Transverse colon (tissue), 4 donors: ENCODE measurements around the gene KLK8. TPM values are rescaled to one million over a fixed set of nuclear protein-coding genes. Genes with fewer than 3 reads are reported as not detected.

Source experiments
- DNase-seq: peaks from one replicate; pipeline ENCODE4 v3.0.0-alpha.2; 2019
- H3K27ac ChIP-seq, 4 donors: fragments of 200-600 bp; sonication (generic); 2 replicates each; pipeline ENCODE4 v1.5.1; 2016 to 2018; ENCODE audit warnings: inconsistent platforms in 4 of 4
- H3K27me3 ChIP-seq: fragments of 200-600 bp; sonication (generic); 2 replicates; pipeline ENCODE4 v1.5.1; 2017; ENCODE audit warnings: inconsistent platforms
- H3K36me3 ChIP-seq, 4 donors: fragments of 200-600 bp; sonication (generic); 2 replicates each; pipeline ENCODE4 v1.5.1; 2017 to 2019; ENCODE audit warnings: inconsistent platforms in 4 of 4
- H3K4me1 ChIP-seq, 4 donors: fragments of 200-600 bp; sonication (generic); 2 replicates each; pipeline ENCODE4 v1.5.1; 2017 to 2020; ENCODE audit warnings: inconsistent platforms in 4 of 4
- H3K4me3 ChIP-seq, 4 donors: fragments of 200-600 bp; sonication (generic); 1 replicate in 1 of 4; 2 replicates in 3 of 4; pipeline versions ENCODE4 v1.5.1 to v1.6.1; 2017 to 2019; ENCODE audit warnings: inconsistent platforms in 4 of 4
- H3K9me3 ChIP-seq, 2 donors: fragments of 200-600 bp; sonication (generic); 2 replicates each; pipeline ENCODE4 v1.5.1; 2017 to 2019; ENCODE audit warnings: inconsistent platforms in 2 of 2
- CTCF ChIP-seq, 5 experiments: fragments of 200-600 bp in 3 of 5; fragments of 450-650 bp in 2 of 5; sonication (generic) in 3 of 5; IDR thresholded peaks; 1 replicate in 2 of 5; 2 replicates in 3 of 5; pipeline ENCODE4 v1.5.1; 2016 to 2017; ENCODE audit warnings: antibody characterized with exemption in 5 of 5, inconsistent platforms in 3 of 5, mild to moderate bottlenecking in 2 of 5, moderate library complexity in 1 of 5
- EP300 ChIP-seq: sonication (generic); formaldehyde crosslinking; IDR thresholded peaks from one replicate; pipeline ENCODE4 v1.6.1; 2017; ENCODE audit warnings: antibody characterized with exemption, low read depth
- POLR2A ChIP-seq: fragments of 450-650 bp; IDR thresholded peaks from one replicate; pipeline ENCODE4 v1.6.1; 2016; ENCODE audit warnings: antibody characterized with exemption, mild to moderate bottlenecking, moderate library complexity
- POLR2AphosphoS5 ChIP-seq, 3 donors: sonication (generic); formaldehyde crosslinking; IDR thresholded peaks; one replicate each; pipeline ENCODE4 v1.6.1; 2016; ENCODE audit warnings: antibody characterized with exemption in 3 of 3
- WGBS, 2 donors: methylation state at CpG; one replicate each; pipeline ENCODE4 v1.1.5; 2018; ENCODE audit warnings: low coverage in 1 of 2; 5-methylcytosine and 5-hydroxymethylcytosine counted together
- in situ Hi-C, 4 donors: fragments of 200-750 bp; cut with MboI; loops; one replicate each; pipeline versions ENCODE4 v1.15.0 to v1.15.1; 2017; ENCODE audit warnings: low sequenced_read_pairs in 3 of 4, low pct_ligation_motif_present in 1 of 4, low pct_unique_long_range_greater_than_20kb in 1 of 4
- intact Hi-C: fragments of 100-400 bp; cut with DNase I; formaldehyde crosslinking; loops from one replicate; pipeline ENCODE4 v1.15.1; 2023; ENCODE audit warnings: low total_unique reads
- total RNA-seq, 4 donors: library from RNA; depleted of rRNA; stranded (reverse); fragments of >200 nt; gene quantifications; one replicate each; pipeline ENCODE4 v1.1.0, GENCODE V29; 2016

Gene KLK8
- total RNA-seq, 4 donors from 2014 or later: not detected

GRCh38 chr19:50963381-50963780 lies 38.0 kb downstream of the KLK8 start:
- H3K4me3 ChIP-seq: no peak overlapping the region
- DNase-seq: no peak
- H3K27me3 ChIP-seq: peaks cover 21% of the 10 kb centered on the region
- no peak overlapping the region for H3K27ac ChIP-seq
- 84% methylated on average over 5 of the region's 6 CpGs; no CpG with 5 or more reads in 1 of the 2 donors for WGBS, 2 donors
- intact Hi-C loops: no loop called here
- in situ Hi-C loops: no loop called here
- no peaks in the 10 kb centered on the region for H3K36me3 ChIP-seq
- H3K9me3 ChIP-seq: no peaks in the 10 kb centered on the region
- no peak for TF ChIP-seq CTCF (IDR thresholded peaks at IDR 0.05)
- TF ChIP-seq EP300: no peak
- no peak for TF ChIP-seq POLR2AphosphoS5 (IDR thresholded peaks at IDR 0.05)
- no peak for TF ChIP-seq POLR2A
- H3K4me1 ChIP-seq: no peaks in the 10 kb centered on the region

- WGBS, 2 donors: 76 to 100% methylated on average over 1 of the region's 1 CpG
- Histone ChIP-seq H3K4me1 (no peaks in the 10 kb centered on the region), H3K9me3 (no peaks in the 10 kb centered on the region), H3K4me3 (no peak overlapping the region), H3K36me3 (no peaks in the 10 kb centered on the region), H3K27ac (no peak overlapping the region), H3K27me3 (peaks cover 22% of the 10 kb centered on the region)
- in situ Hi-C loops: no loop called here
- DNase-seq: no peak
- intact Hi-C loops: no loop called here
- TF ChIP-seq POLR2AphosphoS5 (IDR thresholded peaks at IDR 0.05) (no peak), EP300 (no peak), CTCF (IDR thresholded peaks at IDR 0.05) (no peak), POLR2A (no peak)
Observed at GRCh38 chr19:50962245-50962644, 39.2 kb downstream of the KLK8 start.

GRCh38 chr19:50959731-50960500 lies 41.5 kb downstream of the KLK8 start:
- intact Hi-C loops: loop anchor here (5.0 kb wide), 1 partner anchor 1472 kb away; no protein-coding TSS in a partner anchor
- TF ChIP-seq EP300 (no peak), CTCF (IDR thresholded peaks at IDR 0.05) (no peak), POLR2AphosphoS5 (IDR thresholded peaks at IDR 0.05) (no peak), POLR2A (no peak)
- no peaks in the 10 kb centered on the region for H3K4me1 ChIP-seq
- no peaks in the 10 kb centered on the region for H3K9me3 ChIP-seq
- no peak for DNase-seq
- H3K27me3 ChIP-seq: peaks cover 11% of the 10 kb centered on the region
- in situ Hi-C loops: no loop called here
- no peaks in the 10 kb centered on the region for H3K36me3 ChIP-seq
- H3K4me3 ChIP-seq: no peak overlapping the region
- no peak overlapping the region for H3K27ac ChIP-seq
- 57% methylated on average over 9 of the region's 9 CpGs; no CpG with 5 or more reads in 1 of the 2 donors for WGBS, 2 donors

- H3K9me3 ChIP-seq: no peaks in the 10 kb centered on the region
- no peak overlapping the region for H3K27ac ChIP-seq
- no peaks in the 10 kb centered on the region for H3K4me1 ChIP-seq
- H3K4me3 ChIP-seq: no peak overlapping the region
- TF ChIP-seq CTCF (IDR thresholded peaks at IDR 0.05) (no peak), EP300 (no peak), POLR2A (no peak), POLR2AphosphoS5 (IDR thresholded peaks at IDR 0.05) (no peak)
- in situ Hi-C loops: no loop called here
- DNase-seq: no peak
- no peaks in the 10 kb centered on the region for H3K36me3 ChIP-seq
- intact Hi-C loops: loop anchor here (5.0 kb wide), 1 partner anchor 1475 kb away; no protein-coding TSS in a partner anchor
- WGBS, 2 donors: 62 to 65% methylated on average over 8 of the region's 8 CpGs
- peaks cover 11% of the 10 kb centered on the region for H3K27me3 ChIP-seq
Observed at GRCh38 chr19:50957587-50957986, 43.8 kb downstream of the KLK8 start.
